ENCODE results near the gene DGKB. TPM values are rescaled to one million over a fixed set of nuclear protein-coding genes. Genes with fewer than 3 reads are reported as not detected.

DGKB gene
- polyA plus RNA-seq, 1 donor = 1.3 TPM

- no peaks in the 10 kb centered on the region for H3K4me1 ChIP-seq (ENCODE audit: control insufficient read depth, insufficient read depth, low read length)
- no peak overlapping the region for H3K27ac ChIP-seq (ENCODE audit: low read length)
- no peak for DNase-seq
- H3K36me3 ChIP-seq (ENCODE audit: control insufficient read depth, insufficient read depth, low read length) = no peaks in the 10 kb centered on the region
- no peaks in the 10 kb centered on the region for H3K9me3 ChIP-seq (ENCODE audit: control insufficient read depth, low read depth, low read length)
- H3K27me3 ChIP-seq (ENCODE audit: control insufficient read depth, insufficient read depth, low read length) = no peaks in the 10 kb centered on the region
- no CpG with 5 or more reads among the region's 3 CpGs for WGBS (ENCODE audit: insufficient coverage, low lambda C conversion rate)
- H3K4me3 ChIP-seq (ENCODE audit: low read length) = no peak overlapping the region
Observed at GRCh38 chr7:14381936-14382335, 520.6 kb downstream of the DGKB start.

DNA sequence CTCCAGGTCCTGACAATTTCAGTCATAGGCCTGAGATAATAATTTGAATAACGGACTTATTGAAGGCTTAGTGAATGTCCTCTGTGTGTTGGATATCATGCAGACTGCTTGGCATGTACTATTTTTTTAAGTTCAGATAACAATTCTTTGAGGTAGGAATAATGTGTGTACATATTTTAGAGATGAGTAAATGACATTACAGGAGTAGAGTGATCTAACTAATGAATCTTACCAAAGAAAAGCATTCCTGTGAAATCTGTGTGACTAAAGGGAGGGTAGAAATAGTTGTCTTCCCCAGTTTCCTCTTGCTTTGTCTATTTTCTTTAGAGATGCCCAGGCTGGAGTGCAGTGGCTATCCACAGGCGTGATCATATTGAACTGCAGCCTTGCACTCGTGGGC, 521.2 kb downstream of the DGKB start:
- H3K27me3 ChIP-seq (ENCODE audit: control insufficient read depth, insufficient read depth, low read length) = no peaks in the 10 kb centered on the region
- no peak for DNase-seq
- H3K4me3 ChIP-seq (ENCODE audit: low read length) = no peak overlapping the region
- no peak overlapping the region for H3K27ac ChIP-seq (ENCODE audit: low read length)
- H3K9me3 ChIP-seq (ENCODE audit: control insufficient read depth, low read depth, low read length) = no peaks in the 10 kb centered on the region
- no peaks in the 10 kb centered on the region for H3K36me3 ChIP-seq (ENCODE audit: control insufficient read depth, insufficient read depth, low read length)
- H3K4me1 ChIP-seq (ENCODE audit: control insufficient read depth, insufficient read depth, low read length) = no peaks in the 10 kb centered on the region
- 100% methylated on average over 1 of the region's 3 CpGs for WGBS (ENCODE audit: insufficient coverage, low lambda C conversion rate)

- Histone ChIP-seq H3K4me3 (ENCODE audit: low read length) (no peak overlapping the region), H3K27ac (ENCODE audit: low read length) (no peak overlapping the region), H3K36me3 (ENCODE audit: control insufficient read depth, insufficient read depth, low read length) (no peaks in the 10 kb centered on the region), H3K9me3 (ENCODE audit: control insufficient read depth, low read depth, low read length) (no peaks in the 10 kb centered on the region), H3K4me1 (ENCODE audit: control insufficient read depth, insufficient read depth, low read length) (no peaks in the 10 kb centered on the region), H3K27me3 (ENCODE audit: control insufficient read depth, insufficient read depth, low read length) (no peaks in the 10 kb centered on the region)
- WGBS (ENCODE audit: insufficient coverage, low lambda C conversion rate) = no CpG with 5 or more reads among the region's 3 CpGs
- DNase-seq = no peak
Observed at GRCh38 chr7:14380881-14381280, 521.7 kb downstream of the DGKB start.

- H3K9me3 ChIP-seq (ENCODE audit: control insufficient read depth, low read depth, low read length) = no peaks in the 10 kb centered on the region
- H3K36me3 ChIP-seq (ENCODE audit: control insufficient read depth, insufficient read depth, low read length) = no peaks in the 10 kb centered on the region
- no peak for DNase-seq
- H3K4me3 ChIP-seq (ENCODE audit: low read length) = no peak overlapping the region
- H3K27me3 ChIP-seq (ENCODE audit: control insufficient read depth, insufficient read depth, low read length) = no peaks in the 10 kb centered on the region
- H3K27ac ChIP-seq (ENCODE audit: low read length) = no peak overlapping the region
- no peaks in the 10 kb centered on the region for H3K4me1 ChIP-seq (ENCODE audit: control insufficient read depth, insufficient read depth, low read length)
- 100% methylated on average over 1 of the region's 4 CpGs for WGBS (ENCODE audit: insufficient coverage, low lambda C conversion rate)
Observed at GRCh38 chr7:14377646-14378266, 524.8 kb downstream of the DGKB start.

- DNase-seq = no peak
- WGBS (ENCODE audit: insufficient coverage, low lambda C conversion rate) = 60% methylated on average over 1 of the region's 2 CpGs
- Histone ChIP-seq H3K4me1 (ENCODE audit: control insufficient read depth, insufficient read depth, low read length) (no peaks in the 10 kb centered on the region), H3K27me3 (ENCODE audit: control insufficient read depth, insufficient read depth, low read length) (no peaks in the 10 kb centered on the region), H3K4me3 (ENCODE audit: low read length) (no peak overlapping the region), H3K27ac (ENCODE audit: low read length) (no peak overlapping the region), H3K36me3 (ENCODE audit: control insufficient read depth, insufficient read depth, low read length) (no peaks in the 10 kb centered on the region), H3K9me3 (ENCODE audit: control insufficient read depth, low read depth, low read length) (no peaks in the 10 kb centered on the region)
Observed at GRCh38 chr7:14376711-14377110, 525.8 kb downstream of the DGKB start.

DNA sequence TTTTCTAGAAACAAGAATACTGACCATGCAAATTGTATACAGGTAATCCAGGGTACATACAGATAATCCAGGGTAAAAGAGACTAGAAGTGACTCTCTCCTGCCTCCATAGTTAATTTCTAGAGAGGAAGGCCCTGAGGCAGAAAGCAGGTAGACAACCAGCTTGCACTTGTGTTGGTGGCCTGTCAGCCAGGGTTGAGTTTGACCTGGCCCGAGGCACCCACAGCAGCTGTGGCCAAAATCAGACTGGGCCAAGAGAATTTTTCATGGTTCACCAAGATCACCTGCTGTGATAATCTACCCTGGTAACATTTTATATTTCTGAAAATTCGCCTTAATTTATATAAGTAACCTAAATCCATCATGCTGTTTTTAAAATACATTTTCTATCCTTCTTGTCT, 526.6 kb downstream of the DGKB start:
- no peaks in the 10 kb centered on the region for H3K9me3 ChIP-seq (ENCODE audit: control insufficient read depth, low read depth, low read length)
- no peaks in the 10 kb centered on the region for H3K27me3 ChIP-seq (ENCODE audit: control insufficient read depth, insufficient read depth, low read length)
- WGBS (ENCODE audit: insufficient coverage, low lambda C conversion rate) = 67% methylated on average over 1 of the region's 2 CpGs
- DNase-seq = no peak
- H3K4me1 ChIP-seq (ENCODE audit: control insufficient read depth, insufficient read depth, low read length) = no peaks in the 10 kb centered on the region
- H3K4me3 ChIP-seq (ENCODE audit: low read length) = no peak overlapping the region
- H3K36me3 ChIP-seq (ENCODE audit: control insufficient read depth, insufficient read depth, low read length) = no peaks in the 10 kb centered on the region
- H3K27ac ChIP-seq (ENCODE audit: low read length) = no peak overlapping the region

DNA sequence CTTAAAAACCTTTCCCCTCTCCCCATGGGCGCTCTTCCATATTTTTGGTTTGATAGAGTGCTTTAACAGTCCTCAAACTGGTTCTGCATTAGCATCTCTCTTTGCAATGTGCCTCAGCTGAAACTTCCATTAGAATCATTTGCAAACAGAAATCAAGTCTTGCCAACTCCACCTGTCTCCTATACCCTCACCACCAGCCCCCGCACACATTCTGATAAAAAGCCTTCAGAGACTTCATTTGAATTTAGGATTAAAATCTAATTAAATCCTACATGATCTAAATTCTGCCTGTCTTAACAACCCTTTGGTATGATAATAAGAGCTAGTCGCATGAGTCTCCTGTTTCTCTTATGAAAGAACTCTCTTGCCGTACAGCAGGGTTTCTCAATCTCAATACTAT, 528.2 kb downstream of the DGKB start:
- no CpG with 5 or more reads among the region's 4 CpGs for whole genome bisulfite sequencing (ENCODE audit: insufficient coverage, low lambda C conversion rate)

DNA sequence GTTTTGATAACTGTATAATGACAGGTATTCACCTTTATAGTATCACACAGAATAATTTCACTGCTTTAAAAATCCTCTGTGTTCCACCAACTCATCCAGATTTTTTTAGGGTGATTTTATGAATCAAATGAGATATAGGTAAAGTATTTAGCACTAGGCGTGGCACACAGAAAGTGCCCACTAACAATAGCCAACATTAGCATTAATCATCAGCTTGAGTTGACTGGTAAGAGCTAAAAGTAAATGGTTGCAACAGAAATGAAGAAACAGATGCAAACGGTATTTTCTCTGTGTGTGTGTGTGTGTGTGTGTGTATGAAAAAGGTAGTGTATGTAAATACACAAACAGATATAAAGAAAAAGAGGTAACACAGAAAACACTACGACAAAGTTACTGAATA, 534.3 kb downstream of the DGKB start:
- Histone ChIP-seq H3K27ac (ENCODE audit: low read length) (no peak overlapping the region), H3K9me3 (ENCODE audit: control insufficient read depth, low read depth, low read length) (no peaks in the 10 kb centered on the region), H3K4me3 (ENCODE audit: low read length) (no peak overlapping the region), H3K36me3 (ENCODE audit: control insufficient read depth, insufficient read depth, low read length) (no peaks in the 10 kb centered on the region), H3K27me3 (ENCODE audit: control insufficient read depth, insufficient read depth, low read length) (no peaks in the 10 kb centered on the region), H3K4me1 (ENCODE audit: control insufficient read depth, insufficient read depth, low read length) (no peaks in the 10 kb centered on the region)
- 100% methylated on average over 1 of the region's 3 CpGs for WGBS (ENCODE audit: insufficient coverage, low lambda C conversion rate)
- no peak for DNase-seq

More for the DNA sequence above, 528.2 kb downstream of the DGKB start:
- Histone ChIP-seq H3K4me1 (ENCODE audit: control insufficient read depth, insufficient read depth, low read length) (no peaks in the 10 kb centered on the region), H3K36me3 (ENCODE audit: control insufficient read depth, insufficient read depth, low read length) (no peaks in the 10 kb centered on the region), H3K27ac (ENCODE audit: low read length) (no peak overlapping the region), H3K27me3 (ENCODE audit: control insufficient read depth, insufficient read depth, low read length) (no peaks in the 10 kb centered on the region), H3K4me3 (ENCODE audit: low read length) (no peak overlapping the region), H3K9me3 (ENCODE audit: control insufficient read depth, low read depth, low read length) (no peaks in the 10 kb centered on the region)
- no peak for DNase-seq

- H3K9me3 ChIP-seq (ENCODE audit: control insufficient read depth, low read depth, low read length) = no peaks in the 10 kb centered on the region
- no peak overlapping the region for H3K27ac ChIP-seq (ENCODE audit: low read length)
- no peak for DNase-seq
- no CpG with 5 or more reads among the region's 4 CpGs for WGBS (ENCODE audit: insufficient coverage, low lambda C conversion rate)
- H3K4me3 ChIP-seq (ENCODE audit: low read length) = no peak overlapping the region
- no peaks in the 10 kb centered on the region for H3K4me1 ChIP-seq (ENCODE audit: control insufficient read depth, insufficient read depth, low read length)
- no peaks in the 10 kb centered on the region for H3K27me3 ChIP-seq (ENCODE audit: control insufficient read depth, insufficient read depth, low read length)
- no peaks in the 10 kb centered on the region for H3K36me3 ChIP-seq (ENCODE audit: control insufficient read depth, insufficient read depth, low read length)
Observed at GRCh38 chr7:14351167-14351566, 551.4 kb downstream of the DGKB start.

DNA sequence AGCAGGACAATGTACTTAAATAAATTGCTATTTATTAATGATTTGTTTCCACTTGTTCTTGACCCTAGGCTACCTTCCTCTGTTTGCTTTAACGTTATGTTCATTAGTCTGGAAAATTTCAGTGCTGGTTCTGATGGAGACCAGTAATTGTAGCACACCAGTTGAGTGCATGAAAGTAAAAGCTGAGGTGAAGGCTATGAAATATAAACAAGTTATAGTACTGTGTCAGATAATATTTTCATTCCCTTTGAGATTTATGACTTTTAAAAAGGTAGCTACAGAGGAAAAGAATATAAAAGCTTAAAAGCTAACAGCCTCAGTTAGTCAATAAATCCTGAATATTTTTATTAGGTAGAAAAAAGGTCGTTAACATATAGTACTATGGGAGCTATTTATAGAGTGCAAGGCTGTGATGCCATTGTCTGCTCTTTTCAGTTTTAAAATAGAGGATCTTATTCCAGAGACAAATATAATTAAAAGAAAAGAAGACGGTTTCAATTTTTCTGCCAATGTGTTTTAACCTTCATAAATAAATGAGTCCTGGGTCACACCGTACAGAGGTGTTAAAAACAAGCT, 561.3 kb downstream of the DGKB start:
- Histone ChIP-seq H3K27ac (ENCODE audit: low read length) (no peak overlapping the region), H3K4me1 (ENCODE audit: control insufficient read depth, insufficient read depth, low read length) (no peaks in the 10 kb centered on the region), H3K9me3 (ENCODE audit: control insufficient read depth, low read depth, low read length) (no peaks in the 10 kb centered on the region), H3K27me3 (ENCODE audit: control insufficient read depth, insufficient read depth, low read length) (no peaks in the 10 kb centered on the region), H3K36me3 (ENCODE audit: control insufficient read depth, insufficient read depth, low read length) (no peaks in the 10 kb centered on the region), H3K4me3 (ENCODE audit: low read length) (no peak overlapping the region)
- DNase-seq = no peak
- 64% methylated on average over 3 of the region's 4 CpGs for WGBS (ENCODE audit: insufficient coverage, low lambda C conversion rate)

All from large intestine (tissue), 3 donors.